ENCODE data around the gene GPR108. TPM values are rescaled to one million over a fixed set of nuclear protein-coding genes. Genes with fewer than 3 reads are reported as not detected.

GPR108 gene
- total and polyA plus RNA-seq, 2 of the 13 experiments (the other 11 are each of a cell fraction or from before 2014, with no cell fraction given): 36.4 to 63.0 TPM

- TF ChIP-seq CBX2 (IDR thresholded peaks at IDR 0.05; ENCODE audit: low read depth, low read length) (no peak), CBX2 (CRISPR knock-in tag; IDR thresholded peaks at IDR 0.05; ENCODE audit: low read depth) (no peak), ZNF589 (CRISPR knock-in tag; conservative IDR thresholded peaks at IDR 0.05) (no peak), ZNF280B (CRISPR knock-in tag; IDR thresholded peaks at IDR 0.05; ENCODE audit: borderline replicate concordance) (no peak), PTBP1 (IDR thresholded peaks at IDR 0.05; ENCODE audit: low read depth, low read length, poor library complexity, severe bottlenecking) (no peak), MNT (IDR thresholded peaks at IDR 0.05) (peak; percentile 49), ZNF292 (CRISPR knock-in tag; IDR thresholded peaks at IDR 0.05; ENCODE audit: borderline replicate concordance, low read depth) (no peak), RCOR2 (CRISPR knock-in tag; IDR thresholded peaks at IDR 0.05) (no peak), NFKB2 (CRISPR knock-in tag; IDR thresholded peaks at IDR 0.05; ENCODE audit: borderline replicate concordance) (peak; percentile 68; the same call in 1 of the 2 replicates), ATF2 (CRISPR knock-in tag; IDR thresholded peaks at IDR 0.05) (0 out of 2 replicates have a peak, but pooled peaks have one; percentile 38), ZNF446 (CRISPR knock-in tag; IDR thresholded peaks at IDR 0.05) (no peak), HNF1B (CRISPR knock-in tag; IDR thresholded peaks at IDR 0.05) (peak; percentile 26; the same call in 1 of the 2 replicates), ZNF720 (CRISPR knock-in tag; IDR thresholded peaks at IDR 0.05) (no peak), TARDBP (CRISPR knock-in tag; IDR thresholded peaks at IDR 0.05) (peak; percentile 74; the same call in 1 of the 2 replicates), POLR2G (IDR thresholded peaks at IDR 0.05; ENCODE audit: low read depth, low read length) (peak; percentile 84), TEAD3 (CRISPR knock-in tag; optimal IDR thresholded peaks at IDR 0.05; ENCODE audit: borderline replicate concordance) (peak; percentile 51), EEA1 (CRISPR knock-in tag; IDR thresholded peaks at IDR 0.05; ENCODE audit: borderline replicate concordance) (peak; percentile 74), ZNF44 (CRISPR knock-in tag; IDR thresholded peaks at IDR 0.05) (no peak), ZIK1 (CRISPR knock-in tag; IDR thresholded peaks at IDR 0.05; ENCODE audit: borderline replicate concordance, low read depth) (no peak), MAX (IDR thresholded peaks at IDR 0.05) (peak; percentile 74), ZNF101 (CRISPR knock-in tag; IDR thresholded peaks at IDR 0.05; ENCODE audit: borderline replicate concordance, low read depth) (no peak), CREB1 (IDR thresholded peaks at IDR 0.05) (peak; percentile 71), CREB1 (CRISPR knock-in tag; IDR thresholded peaks at IDR 0.05) (peak; percentile 43; the same call in 1 of the 2 replicates), ZNF766 (CRISPR knock-in tag; IDR thresholded peaks at IDR 0.05; ENCODE audit: borderline replicate concordance) (no peak)
Measured at GRCh38 chr19:6718741-6719539, 18.4 kb downstream of the GPR108 start (continued).
